HEK293 (cell line): ENCODE results near the gene OPCML.

ENCODE experiments used
- CTCF ChIA-PET: fragments of 350-600 bp; formaldehyde crosslinking; extraction: SDS; loops from one replicate; lab custom pipeline; 2021; ENCODE audit warnings: antibody characterized with exemption; lab: Yijun Ruan, JAX
- POLR2A ChIA-PET: fragments of 300-600 bp; formaldehyde crosslinking; extraction: SDS; loops from one replicate; lab custom pipeline; 2020; ENCODE audit warnings: antibody characterized with exemption, inconsistent platforms; lab: Yijun Ruan, JAX
- H3K27ac ChIP-seq: fragments of 200-500 bp; sonication (Bioruptor generic); 2 replicates; pipeline ENCODE4 v1.5.1; 2014; ENCODE audit warnings: low read depth, low read length, control low read depth, inconsistent platforms; ENCODE audit errors: extremely low read depth
- H3K36me3 ChIP-seq, 2 experiments: fragments of 200-500 bp in 1 of 2; sonication (Bioruptor generic) in 1 of 2; 1 replicate in 1 of 2; 2 replicates in 1 of 2; pipeline ENCODE4 v1.5.1; 2014 to 2017; ENCODE audit warnings: inconsistent platforms in 2 of 2, low read length in 2 of 2; ENCODE audit not compliant: control insufficient read depth in 2 of 2, insufficient read depth in 1 of 2
- H3K4me1 ChIP-seq: fragments of 200-500 bp; sonication (Bioruptor generic); 2 replicates; pipeline ENCODE4 v1.5.1; 2014; ENCODE audit warnings: mild to moderate bottlenecking, low read length, inconsistent platforms; ENCODE audit not compliant: control insufficient read depth, insufficient read depth
- H3K4me3 ChIP-seq: 2 replicates; pipeline ENCODE4 v1.5.1; 2011; ENCODE audit warnings: low read depth, mild to moderate bottlenecking, control low read depth, low read length, moderate library complexity
- H3K9me3 ChIP-seq: fragments of 200-500 bp; sonication (Bioruptor generic); 2 replicates; pipeline ENCODE4 v1.5.1; 2014; ENCODE audit warnings: low read depth, low read length, inconsistent platforms; ENCODE audit not compliant: control insufficient read depth, insufficient read depth
- MYNN ChIP-seq: fragments of 450-650 bp; formaldehyde crosslinking; IDR thresholded peaks from 2 replicates; pipeline ENCODE4 v1.5.1; 2016; ENCODE audit warnings: missing biosample characterization, missing genetic modification characterization, borderline replicate concordance
- OVOL3 ChIP-seq: fragments of 450-650 bp; formaldehyde crosslinking; IDR thresholded peaks from 2 replicates; pipeline ENCODE4 v1.5.1; 2016; ENCODE audit warnings: missing biosample characterization, missing genetic modification characterization
- WT1 ChIP-seq: fragments of 450-650 bp; formaldehyde crosslinking; IDR thresholded peaks from 2 replicates; pipeline ENCODE4 v1.5.1; 2016; ENCODE audit warnings: missing biosample characterization, missing genetic modification characterization
- ZNF114 ChIP-seq: fragments of 450-650 bp; formaldehyde crosslinking; IDR thresholded peaks from 2 replicates; pipeline ENCODE4 v1.5.0; 2017; ENCODE audit warnings: missing biosample characterization, missing genetic modification characterization
- ZNF121 ChIP-seq: fragments of 450-650 bp; formaldehyde crosslinking; IDR thresholded peaks from 2 replicates; pipeline ENCODE4 v1.5.1; 2016; ENCODE audit warnings: missing biosample characterization, missing genetic modification characterization
- ZNF140 ChIP-seq: fragments of 450-650 bp; formaldehyde crosslinking; IDR thresholded peaks from 2 replicates; pipeline ENCODE4 v1.5.1; 2016; ENCODE audit warnings: missing biosample characterization, missing genetic modification characterization
- ZNF2 ChIP-seq: fragments of 450-650 bp; formaldehyde crosslinking; IDR thresholded peaks from 2 replicates; pipeline ENCODE4 v1.5.1; 2016; ENCODE audit warnings: missing biosample characterization, missing genetic modification characterization
- ZNF223 ChIP-seq: fragments of 450-650 bp; formaldehyde crosslinking; IDR thresholded peaks from 2 replicates; pipeline ENCODE4 v1.5.1; 2016; ENCODE audit warnings: missing biosample characterization, missing genetic modification characterization
- ZNF274 ChIP-seq, 2 experiments: fragments of 200-500 bp in 1 of 2; fragments of 450-650 bp in 1 of 2; sonication (Bioruptor generic) in 1 of 2; formaldehyde crosslinking in 1 of 2; IDR thresholded peaks; 2 replicates each; pipeline versions ENCODE4 v1.5.1 to v1.6.1; 2014 to 2016; ENCODE audit warnings: borderline replicate concordance in 1 of 2, inconsistent platforms in 1 of 2, low read length in 1 of 2, missing biosample characterization in 1 of 2, missing genetic modification characterization in 1 of 2
- ZNF350 ChIP-seq: fragments of 450-650 bp; formaldehyde crosslinking; IDR thresholded peaks from 2 replicates; pipeline ENCODE4 v1.5.0; 2017; ENCODE audit warnings: missing biosample characterization, mild to moderate bottlenecking, missing genetic modification characterization
- ZNF426 ChIP-seq: fragments of 450-650 bp; formaldehyde crosslinking; IDR thresholded peaks from 2 replicates; pipeline ENCODE4 v1.5.1; 2017; ENCODE audit warnings: missing biosample characterization, missing genetic modification characterization, mild to moderate bottlenecking, inconsistent platforms, moderate library complexity
- ZNF473 ChIP-seq: fragments of 450-650 bp; formaldehyde crosslinking; IDR thresholded peaks from 2 replicates; pipeline ENCODE4 v1.5.1; 2017; ENCODE audit warnings: missing biosample characterization, missing genetic modification characterization
- ZNF548 ChIP-seq: fragments of 450-650 bp; formaldehyde crosslinking; IDR thresholded peaks from 2 replicates; pipeline ENCODE4 v1.5.1; 2016; ENCODE audit warnings: missing biosample characterization, missing genetic modification characterization
- ZNF555 ChIP-seq: fragments of 450-650 bp; formaldehyde crosslinking; conservative IDR thresholded peaks from 2 replicates; pipeline ENCODE4 v1.5.1; 2017; ENCODE audit warnings: missing biosample characterization, mild to moderate bottlenecking, missing genetic modification characterization, inconsistent platforms
- ZNF654 ChIP-seq: fragments of 450-650 bp; formaldehyde crosslinking; IDR thresholded peaks from 2 replicates; pipeline ENCODE4 v1.5.1; 2016; ENCODE audit warnings: low read depth, missing biosample characterization, missing genetic modification characterization
- ZNF747 ChIP-seq: fragments of 450-650 bp; formaldehyde crosslinking; IDR thresholded peaks from 2 replicates; pipeline ENCODE4 v1.5.1; 2016; ENCODE audit warnings: missing biosample characterization, missing genetic modification characterization
- ZNF776 ChIP-seq: fragments of 450-650 bp; formaldehyde crosslinking; IDR thresholded peaks from 2 replicates; pipeline ENCODE4 v1.5.0; 2017; ENCODE audit warnings: missing biosample characterization, missing genetic modification characterization, borderline replicate concordance
- TF ChIP-seq, protein P1 (sequence below): fragments of 450-650 bp; formaldehyde crosslinking; IDR thresholded peaks from 2 replicates; pipeline ENCODE4 v1.5.1; 2016; ENCODE audit warnings: missing biosample characterization, missing genetic modification characterization
- TF ChIP-seq, protein P2 (sequence below): fragments of 450-650 bp; formaldehyde crosslinking; IDR thresholded peaks from 2 replicates; pipeline ENCODE4 v1.5.1; 2016; ENCODE audit warnings: missing biosample characterization, missing genetic modification characterization
- TF ChIP-seq, protein P3 (sequence below): fragments of 450-650 bp; formaldehyde crosslinking; IDR thresholded peaks from 2 replicates; pipeline ENCODE4 v1.5.1; 2017; ENCODE audit warnings: missing biosample characterization, missing genetic modification characterization
- TF ChIP-seq, protein P4 (sequence below): fragments of 450-650 bp; formaldehyde crosslinking; IDR thresholded peaks from 2 replicates; pipeline ENCODE4 v1.5.1; 2016; ENCODE audit warnings: missing biosample characterization, missing genetic modification characterization
- TF ChIP-seq, protein P5 (sequence below): fragments of 450-650 bp; formaldehyde crosslinking; IDR thresholded peaks from 2 replicates; pipeline ENCODE4 v1.5.1; 2016; ENCODE audit warnings: missing biosample characterization, missing genetic modification characterization

The OPCML gene

DNA sequence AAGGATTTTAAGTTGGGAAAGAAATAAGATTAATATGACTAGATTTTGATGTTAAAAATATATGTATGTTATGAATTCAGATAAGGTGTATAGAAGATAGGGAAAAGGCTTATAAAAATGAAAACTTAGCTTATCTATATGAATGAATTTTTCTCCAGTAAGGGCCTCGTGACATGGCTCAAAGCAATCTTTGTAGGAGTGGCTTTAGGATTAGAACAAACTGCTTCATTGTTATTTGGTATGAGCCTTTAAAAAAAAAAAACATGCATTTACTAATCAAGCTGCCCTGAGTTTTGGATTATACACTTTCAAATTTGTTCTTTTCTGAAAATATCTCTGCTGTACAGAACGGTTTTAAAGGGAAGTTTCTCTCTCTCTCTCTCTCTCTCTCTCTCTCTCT is 905.9 kb downstream of the OPCML start:
- ChIA-PET POLR2A (no interaction called here), CTCF (interaction anchor here (0.9 kb wide), 1 partner anchor 316 kb away, joined by 3 read pairs; no protein-coding TSS in a partner anchor)
- H3K36me3 ChIP-seq: no peaks in the 10 kb centered on the region

DNA sequence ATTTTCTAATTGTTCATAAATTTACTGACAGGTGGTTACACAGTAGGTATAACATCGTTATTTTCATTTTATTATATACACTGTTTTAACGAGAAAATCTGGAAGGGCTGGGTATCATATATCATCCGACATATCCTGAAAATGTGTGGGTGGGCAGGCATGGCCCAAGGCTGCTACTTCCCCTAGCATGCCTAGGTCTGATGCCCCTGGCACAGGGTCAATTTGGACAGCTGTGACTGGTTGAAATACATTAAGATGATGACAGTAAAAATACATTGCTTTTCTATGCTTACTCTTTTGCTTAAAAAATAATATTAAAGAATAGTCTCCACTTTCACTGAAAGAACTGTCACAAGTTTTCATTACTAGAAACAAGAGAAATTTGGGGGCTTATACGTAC is 908.8 kb downstream of the OPCML start:
- ChIA-PET CTCF (no interaction called here), POLR2A (no interaction called here)
- Histone ChIP-seq H3K4me3 (no peak overlapping the region), H3K27ac (no peak overlapping the region), H3K9me3 (no peaks in the 10 kb centered on the region), H3K4me1 (no peaks in the 10 kb centered on the region), H3K36me3 (no peaks in the 10 kb centered on the region)
- TF ChIP-seq ZNF776 (tag by site-specific recombination) (no peak), ZNF274 (IDR thresholded peaks at IDR 0.05; ENCODE audit: low read length) (no peak), ZNF274 (tag by site-specific recombination; IDR thresholded peaks at IDR 0.05; ENCODE audit: borderline replicate concordance) (no peak), WT1 (tag by site-specific recombination) (no peak), ZNF223 (no peak), ZNF548 (no peak), OVOL3 (no peak), ZNF140 (no peak), ZNF114 (tag by site-specific recombination) (no peak), ZNF654 (tag by site-specific recombination) (no peak)
- TF ChIP-seq, protein P1, sequence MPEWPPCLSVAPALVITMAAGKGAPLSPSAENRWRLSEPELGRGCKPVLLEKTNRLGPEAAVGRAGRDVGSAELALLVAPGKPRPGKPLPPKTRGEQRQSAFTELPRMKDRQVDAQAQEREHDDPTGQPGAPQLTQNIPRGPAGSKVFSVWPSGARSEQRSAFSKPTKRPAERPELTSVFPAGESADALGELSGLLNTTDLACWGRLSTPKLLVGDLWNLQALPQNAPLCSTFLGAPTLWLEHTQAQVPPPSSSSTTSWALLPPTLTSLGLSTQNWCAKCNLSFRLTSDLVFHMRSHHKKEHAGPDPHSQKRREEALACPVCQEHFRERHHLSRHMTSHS (tag by site-specific recombination): no peak
- TF ChIP-seq, protein P2, sequence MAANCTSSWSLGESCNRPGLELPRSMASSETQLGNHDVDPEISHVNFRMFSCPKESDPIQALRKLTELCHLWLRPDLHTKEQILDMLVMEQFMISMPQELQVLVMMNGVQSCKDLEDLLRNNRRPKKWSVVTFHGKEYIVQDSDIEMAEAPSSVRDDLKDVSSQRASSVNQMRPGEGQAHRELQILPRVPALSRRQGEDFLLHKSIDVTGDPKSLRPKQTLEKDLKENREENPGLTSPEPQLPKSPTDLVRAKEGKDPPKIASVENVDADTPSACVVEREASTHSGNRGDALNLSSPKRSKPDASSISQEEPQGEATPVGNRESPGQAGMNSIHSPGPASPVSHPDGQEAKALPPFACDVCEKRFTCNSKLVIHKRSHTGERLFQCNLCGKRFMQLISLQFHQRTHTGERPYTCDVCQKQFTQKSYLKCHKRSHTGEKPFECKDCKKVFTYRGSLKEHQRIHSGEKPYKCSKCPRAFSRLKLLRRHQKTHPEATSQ (tag by site-specific recombination): no peak

More for the DNA sequence above, 905.9 kb downstream of the OPCML start:
- no peak overlapping the region for H3K27ac ChIP-seq
- no peaks in the 10 kb centered on the region for H3K4me1 ChIP-seq
- TF ChIP-seq ZNF121 (tag by site-specific recombination): no peak
- TF ChIP-seq ZNF473 (tag by site-specific recombination): no peak
- no peak for TF ChIP-seq ZNF274 (IDR thresholded peaks at IDR 0.05; ENCODE audit: low read length)
- TF ChIP-seq ZNF274 (tag by site-specific recombination; IDR thresholded peaks at IDR 0.05; ENCODE audit: borderline replicate concordance): no peak
- TF ChIP-seq, protein P3, sequence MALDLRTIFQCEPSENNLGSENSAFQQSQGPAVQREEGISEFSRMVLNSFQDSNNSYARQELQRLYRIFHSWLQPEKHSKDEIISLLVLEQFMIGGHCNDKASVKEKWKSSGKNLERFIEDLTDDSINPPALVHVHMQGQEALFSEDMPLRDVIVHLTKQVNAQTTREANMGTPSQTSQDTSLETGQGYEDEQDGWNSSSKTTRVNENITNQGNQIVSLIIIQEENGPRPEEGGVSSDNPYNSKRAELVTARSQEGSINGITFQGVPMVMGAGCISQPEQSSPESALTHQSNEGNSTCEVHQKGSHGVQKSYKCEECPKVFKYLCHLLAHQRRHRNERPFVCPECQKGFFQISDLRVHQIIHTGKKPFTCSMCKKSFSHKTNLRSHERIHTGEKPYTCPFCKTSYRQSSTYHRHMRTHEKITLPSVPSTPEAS: no peak
- H3K9me3 ChIP-seq: no peaks in the 10 kb centered on the region
- no peak overlapping the region for H3K4me3 ChIP-seq

DNA sequence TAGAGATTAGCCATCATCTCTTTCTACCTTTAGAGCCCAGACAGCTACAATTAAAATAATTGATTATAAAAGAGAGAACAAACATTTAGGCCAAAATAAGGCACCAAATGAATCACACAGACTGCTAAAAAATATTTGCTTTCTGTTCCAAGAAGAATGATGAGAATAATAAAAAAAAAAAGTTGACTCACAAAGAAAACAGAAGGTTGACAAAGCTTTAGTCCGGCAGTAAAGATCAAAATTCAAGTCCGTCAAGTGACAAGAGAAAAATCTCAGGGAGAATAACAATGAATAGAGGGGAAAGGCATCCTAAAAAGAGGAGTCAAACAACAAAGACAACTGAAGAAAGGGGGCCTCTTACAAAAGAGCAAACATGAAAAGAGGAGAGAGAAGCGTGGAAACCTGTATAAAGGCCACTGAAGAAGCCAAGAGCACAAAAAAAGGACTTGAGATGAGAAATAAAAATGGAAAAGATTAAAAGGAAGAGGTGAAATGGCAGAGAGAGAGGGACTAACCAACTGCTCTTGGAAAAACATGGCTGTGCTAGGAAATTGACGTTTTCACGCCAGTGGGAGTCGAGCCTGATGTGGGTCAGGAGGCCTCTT is 910.2 kb downstream of the OPCML start:
- H3K36me3 ChIP-seq: no peaks in the 10 kb centered on the region
- H3K27ac ChIP-seq: no peak overlapping the region
- POLR2A ChIA-PET: no interaction called here
- TF ChIP-seq MYNN (tag by site-specific recombination) (no peak), ZNF2 (tag by site-specific recombination) (no peak), ZNF426 (no peak), ZNF555 (tag by site-specific recombination) (no peak), ZNF747 (tag by site-specific recombination) (no peak), WT1 (tag by site-specific recombination) (no peak), ZNF350 (tag by site-specific recombination) (no peak)
- TF ChIP-seq, protein P4, sequence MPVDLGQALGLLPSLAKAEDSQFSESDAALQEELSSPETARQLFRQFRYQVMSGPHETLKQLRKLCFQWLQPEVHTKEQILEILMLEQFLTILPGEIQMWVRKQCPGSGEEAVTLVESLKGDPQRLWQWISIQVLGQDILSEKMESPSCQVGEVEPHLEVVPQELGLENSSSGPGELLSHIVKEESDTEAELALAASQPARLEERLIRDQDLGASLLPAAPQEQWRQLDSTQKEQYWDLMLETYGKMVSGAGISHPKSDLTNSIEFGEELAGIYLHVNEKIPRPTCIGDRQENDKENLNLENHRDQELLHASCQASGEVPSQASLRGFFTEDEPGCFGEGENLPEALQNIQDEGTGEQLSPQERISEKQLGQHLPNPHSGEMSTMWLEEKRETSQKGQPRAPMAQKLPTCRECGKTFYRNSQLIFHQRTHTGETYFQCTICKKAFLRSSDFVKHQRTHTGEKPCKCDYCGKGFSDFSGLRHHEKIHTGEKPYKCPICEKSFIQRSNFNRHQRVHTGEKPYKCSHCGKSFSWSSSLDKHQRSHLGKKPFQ: no peak
- TF ChIP-seq, protein P5, sequence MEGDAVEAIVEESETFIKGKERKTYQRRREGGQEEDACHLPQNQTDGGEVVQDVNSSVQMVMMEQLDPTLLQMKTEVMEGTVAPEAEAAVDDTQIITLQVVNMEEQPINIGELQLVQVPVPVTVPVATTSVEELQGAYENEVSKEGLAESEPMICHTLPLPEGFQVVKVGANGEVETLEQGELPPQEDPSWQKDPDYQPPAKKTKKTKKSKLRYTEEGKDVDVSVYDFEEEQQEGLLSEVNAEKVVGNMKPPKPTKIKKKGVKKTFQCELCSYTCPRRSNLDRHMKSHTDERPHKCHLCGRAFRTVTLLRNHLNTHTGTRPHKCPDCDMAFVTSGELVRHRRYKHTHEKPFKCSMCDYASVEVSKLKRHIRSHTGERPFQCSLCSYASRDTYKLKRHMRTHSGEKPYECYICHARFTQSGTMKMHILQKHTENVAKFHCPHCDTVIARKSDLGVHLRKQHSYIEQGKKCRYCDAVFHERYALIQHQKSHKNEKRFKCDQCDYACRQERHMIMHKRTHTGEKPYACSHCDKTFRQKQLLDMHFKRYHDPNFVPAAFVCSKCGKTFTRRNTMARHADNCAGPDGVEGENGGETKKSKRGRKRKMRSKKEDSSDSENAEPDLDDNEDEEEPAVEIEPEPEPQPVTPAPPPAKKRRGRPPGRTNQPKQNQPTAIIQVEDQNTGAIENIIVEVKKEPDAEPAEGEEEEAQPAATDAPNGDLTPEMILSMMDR (tag by site-specific recombination): no peak
- no peaks in the 10 kb centered on the region for H3K9me3 ChIP-seq
- CTCF ChIA-PET: interaction anchor here (0.6 kb wide), 1 partner anchor 928 kb away, joined by 3 read pairs; no protein-coding TSS in a partner anchor
- H3K4me1 ChIP-seq: no peaks in the 10 kb centered on the region
- H3K4me3 ChIP-seq: no peak overlapping the region
